Measurements from ENCODE around the gene SLC30A9. TPM values are rescaled to one million over a fixed set of nuclear protein-coding genes. Genes with fewer than 3 reads are reported as not detected.

The SLC30A9 gene
- total RNA-seq, 4 donors from 2014 or later, result 24.5 to 35.6 (median 27.3) TPM

DNA sequence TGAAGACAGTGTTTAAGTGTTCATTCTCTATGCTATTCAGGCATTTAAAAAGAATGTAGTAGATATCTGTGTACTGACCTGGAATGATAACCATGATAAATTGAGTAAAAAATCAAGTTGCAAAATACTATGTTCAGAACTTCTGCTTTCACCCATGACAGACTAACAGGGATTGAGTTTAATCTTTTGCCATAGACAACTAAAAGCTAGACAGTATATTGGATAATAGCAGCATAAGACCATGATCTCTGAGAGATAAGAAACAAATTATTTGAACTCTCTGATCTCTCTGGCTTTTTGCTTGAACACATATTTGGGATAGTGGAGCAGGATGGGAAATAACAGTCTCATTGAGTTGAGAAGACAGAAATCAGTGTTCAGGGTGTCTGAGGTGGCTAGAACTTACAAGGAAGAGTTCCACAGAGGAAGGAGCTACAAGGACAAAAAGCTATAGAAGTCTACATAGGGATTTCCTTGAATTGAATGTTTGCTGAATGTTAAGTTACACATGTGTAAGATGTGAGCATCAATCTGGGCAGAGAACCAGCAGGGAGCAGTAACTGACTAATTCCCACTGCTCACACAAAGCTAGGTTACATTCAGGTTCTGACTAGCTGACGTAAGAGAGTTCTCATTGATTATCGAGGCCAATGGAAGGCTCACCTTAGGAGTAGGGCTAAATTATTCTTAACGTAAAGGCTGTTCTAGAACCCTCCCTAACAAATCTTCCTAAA, 60.4 kb downstream of the SLC30A9 start:
- no peak for TF ChIP-seq POLR2A (IDR thresholded peaks at IDR 0.05)
- TF ChIP-seq, protein P1, sequence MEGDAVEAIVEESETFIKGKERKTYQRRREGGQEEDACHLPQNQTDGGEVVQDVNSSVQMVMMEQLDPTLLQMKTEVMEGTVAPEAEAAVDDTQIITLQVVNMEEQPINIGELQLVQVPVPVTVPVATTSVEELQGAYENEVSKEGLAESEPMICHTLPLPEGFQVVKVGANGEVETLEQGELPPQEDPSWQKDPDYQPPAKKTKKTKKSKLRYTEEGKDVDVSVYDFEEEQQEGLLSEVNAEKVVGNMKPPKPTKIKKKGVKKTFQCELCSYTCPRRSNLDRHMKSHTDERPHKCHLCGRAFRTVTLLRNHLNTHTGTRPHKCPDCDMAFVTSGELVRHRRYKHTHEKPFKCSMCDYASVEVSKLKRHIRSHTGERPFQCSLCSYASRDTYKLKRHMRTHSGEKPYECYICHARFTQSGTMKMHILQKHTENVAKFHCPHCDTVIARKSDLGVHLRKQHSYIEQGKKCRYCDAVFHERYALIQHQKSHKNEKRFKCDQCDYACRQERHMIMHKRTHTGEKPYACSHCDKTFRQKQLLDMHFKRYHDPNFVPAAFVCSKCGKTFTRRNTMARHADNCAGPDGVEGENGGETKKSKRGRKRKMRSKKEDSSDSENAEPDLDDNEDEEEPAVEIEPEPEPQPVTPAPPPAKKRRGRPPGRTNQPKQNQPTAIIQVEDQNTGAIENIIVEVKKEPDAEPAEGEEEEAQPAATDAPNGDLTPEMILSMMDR (IDR thresholded peaks at IDR 0.05 in 4 of 5, conservative IDR thresholded peaks at IDR 0.05 in 1 of 5), result no peak
- peaks cover 0 to 26% of the 10 kb centered on the region in 2 donors for H3K36me3 ChIP-seq
- H3K9me3 ChIP-seq, result no peaks in the 10 kb centered on the region
- H3K4me3 ChIP-seq, result no peak overlapping the region
- intact Hi-C loops (cut with DNase I; ENCODE audit: low total_unique reads) (no loop called here), in situ Hi-C loops (cut with MboI; ENCODE audit: low sequenced_read_pairs in 4 of 4) (no loop called here)
- H3K27me3 ChIP-seq, result no peaks in the 10 kb centered on the region
- DNase-seq, result no peak
- H3K27ac ChIP-seq, result no peak overlapping the region
- ATAC-seq, result no peak
- no peaks in the 10 kb centered on the region for H3K4me1 ChIP-seq

DNA sequence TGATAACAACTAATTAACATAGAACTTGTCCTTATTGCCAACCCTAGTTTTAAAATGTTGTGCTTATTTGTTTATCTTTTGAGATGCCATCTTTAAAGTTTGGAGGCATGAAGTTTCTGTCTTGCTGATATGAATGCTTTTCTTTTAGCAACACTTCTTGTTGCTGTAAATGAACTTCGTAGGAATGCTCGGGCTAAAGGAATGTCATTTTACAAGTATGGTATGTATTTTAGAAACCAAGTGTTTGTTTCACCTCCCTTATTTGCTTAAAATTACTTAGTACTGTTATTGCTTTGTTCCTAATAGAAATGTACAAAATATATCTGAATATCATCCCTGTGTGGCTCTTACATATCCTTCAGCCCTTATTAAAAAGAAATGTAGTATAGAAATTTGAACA, 76.1 kb downstream of the SLC30A9 start:
- in situ Hi-C loops (cut with MboI; ENCODE audit: low sequenced_read_pairs in 4 of 4), result no loop called here

DNA sequence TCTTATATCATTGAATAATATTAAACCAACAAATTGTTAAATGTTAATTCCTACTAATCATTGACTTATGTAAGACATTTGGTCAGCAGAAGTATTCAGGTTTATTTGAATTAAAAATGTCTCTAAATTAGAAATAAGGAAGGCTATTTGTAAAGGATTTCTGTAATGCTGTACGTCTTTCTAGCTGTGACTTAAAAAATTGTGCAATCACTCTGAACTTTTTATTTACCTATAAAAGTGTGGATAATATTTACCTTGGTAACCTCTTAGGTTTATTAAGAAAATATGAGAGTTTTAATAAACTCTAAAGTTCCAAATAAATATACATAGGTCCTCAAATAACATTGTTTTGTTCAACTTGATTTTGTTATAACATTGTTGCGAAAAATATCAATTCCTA, 76.9 kb downstream of the SLC30A9 start:
- in situ Hi-C loops (cut with MboI; ENCODE audit: low sequenced_read_pairs in 4 of 4), result no loop called here
- TF ChIP-seq, protein P1 (IDR thresholded peaks at IDR 0.05 in 4 of 5, conservative IDR thresholded peaks at IDR 0.05 in 1 of 5), result no peak
- no peak for TF ChIP-seq POLR2A (IDR thresholded peaks at IDR 0.05)
- H3K4me3 ChIP-seq, result no peak overlapping the region
- H3K9me3 ChIP-seq, result no peaks in the 10 kb centered on the region
- intact Hi-C loops (cut with DNase I; ENCODE audit: low total_unique reads), result no loop called here
- no peak for ATAC-seq
- no peak for DNase-seq
- no peaks in the 10 kb centered on the region for H3K27me3 ChIP-seq
- peaks cover 0 to 41% of the 10 kb centered on the region in 2 donors for H3K36me3 ChIP-seq
- no peaks in the 10 kb centered on the region for H3K4me1 ChIP-seq
- no peak overlapping the region for H3K27ac ChIP-seq

More for the DNA sequence above, 76.1 kb downstream of the SLC30A9 start:
- ATAC-seq (no peak), DNase-seq (no peak)
- H3K27me3 ChIP-seq, result no peaks in the 10 kb centered on the region
- TF ChIP-seq POLR2A (IDR thresholded peaks at IDR 0.05), result no peak
- TF ChIP-seq, protein P1 (IDR thresholded peaks at IDR 0.05 in 4 of 5, conservative IDR thresholded peaks at IDR 0.05 in 1 of 5), result no peak
- intact Hi-C loops (cut with DNase I; ENCODE audit: low total_unique reads), result no loop called here
- H3K4me3 ChIP-seq, result no peak overlapping the region
- no peak overlapping the region for H3K27ac ChIP-seq
- no peaks in the 10 kb centered on the region for H3K4me1 ChIP-seq
- no peaks in the 10 kb centered on the region for H3K9me3 ChIP-seq
- H3K36me3 ChIP-seq, result peaks cover 0 to 41% of the 10 kb centered on the region in 2 donors

DNA sequence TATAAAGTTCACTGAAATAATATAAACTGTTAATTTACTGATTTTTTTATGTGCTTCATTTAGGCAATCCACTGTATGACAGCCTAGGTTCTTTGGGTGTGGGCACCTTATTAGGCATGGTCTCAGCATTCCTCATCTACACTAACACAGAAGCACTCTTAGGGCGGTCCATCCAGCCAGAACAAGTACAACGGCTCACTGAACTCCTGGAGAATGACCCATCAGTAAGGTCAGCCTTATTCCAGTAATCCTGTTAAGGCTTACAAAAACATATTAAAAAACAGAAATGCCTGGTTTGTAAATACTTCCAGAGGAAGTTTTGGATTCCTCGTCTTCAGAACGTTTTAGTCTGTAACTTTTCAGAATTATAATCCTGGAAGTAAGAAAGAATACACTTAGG, 80.1 kb downstream of the SLC30A9 start:
- no peaks in the 10 kb centered on the region for H3K4me1 ChIP-seq
- TF ChIP-seq, protein P1 (IDR thresholded peaks at IDR 0.05 in 4 of 5, conservative IDR thresholded peaks at IDR 0.05 in 1 of 5), result no peak
- TF ChIP-seq POLR2A (IDR thresholded peaks at IDR 0.05), result no peak
- ATAC-seq (no peak), DNase-seq (no peak)
- no peak overlapping the region for H3K4me3 ChIP-seq
- no peaks in the 10 kb centered on the region for H3K9me3 ChIP-seq
- intact Hi-C loops (cut with DNase I; ENCODE audit: low total_unique reads), result no loop called here
- in situ Hi-C loops (cut with MboI; ENCODE audit: low sequenced_read_pairs in 4 of 4), result no loop called here
- H3K27me3 ChIP-seq, result no peaks in the 10 kb centered on the region
- H3K27ac ChIP-seq, result no peak overlapping the region
- H3K36me3 ChIP-seq, result peaks cover 0 to 20% of the 10 kb centered on the region in 2 donors

All from gastrocnemius medialis (tissue), 4 donors.